Measurements from ENCODE around the gene OLFM2. TPM values are rescaled to one million over a fixed set of nuclear protein-coding genes. Genes with fewer than 3 reads are reported as not detected.

Gene OLFM2
- total RNA-seq, 1 donor from 2014 or later = 11.4 TPM

- no peaks in the 10 kb centered on the region for H3K27me3 ChIP-seq
- Mint-ChIP-seq H3K36me3 (peaks cover 2% of the 10 kb centered on the region), H3K27me3 (ENCODE audit: insufficient read depth, low read depth) (no peaks in the 10 kb centered on the region), H3K9me3 (no peaks in the 10 kb centered on the region), H3K27ac (no peak overlapping the region), H3K4me1 (no peaks in the 10 kb centered on the region), H3K4me3 (no peak overlapping the region)
- H2AFZ ChIP-seq (replicated peaks) = no peak overlapping the region
- no peak overlapping the region for H3K27ac ChIP-seq
- no peaks in the 10 kb centered on the region for H3F3A ChIP-seq (ENCODE audit: low read depth)
- no peaks in the 10 kb centered on the region for H3K36me3 ChIP-seq
- no peak overlapping the region for H3K9ac ChIP-seq
- no peaks in the 10 kb centered on the region for H3K79me2 ChIP-seq (ENCODE audit: low read depth)
- H3K4me2 ChIP-seq = no peak overlapping the region
- no peaks in the 10 kb centered on the region for H4K20me1 ChIP-seq (ENCODE audit: low read depth)
- TF ChIP-seq EZH2phosphoT487 (IDR thresholded peaks at IDR 0.05) = no peak
- TF ChIP-seq CTCF (IDR thresholded peaks at IDR 0.05) = no peak
- H3K4me1 ChIP-seq = no peaks in the 10 kb centered on the region
- H3K4me3 ChIP-seq = no peak overlapping the region
- no peak for DNase-seq (ENCODE audit: low spot score)
- no peaks in the 10 kb centered on the region for H3K9me3 ChIP-seq (ENCODE audit: low read depth)
These were observed 20.6 kb upstream of the OLFM2 start for GRCh38 chr19:9956956-9957355.

- Histone ChIP-seq H3K27ac (no peak overlapping the region), H3F3A (ENCODE audit: low read depth) (no peaks in the 10 kb centered on the region), H3K27me3 (no peaks in the 10 kb centered on the region), H3K9me3 (ENCODE audit: low read depth) (no peaks in the 10 kb centered on the region), H3K4me1 (no peaks in the 10 kb centered on the region), H3K4me2 (no peak overlapping the region), H4K20me1 (ENCODE audit: low read depth) (no peaks in the 10 kb centered on the region), H2AFZ (replicated peaks) (no peak overlapping the region), H3K4me3 (no peak overlapping the region), H3K79me2 (ENCODE audit: low read depth) (no peaks in the 10 kb centered on the region), H3K9ac (no peak overlapping the region), H3K36me3 (no peaks in the 10 kb centered on the region)
- peaks cover 2% of the 10 kb centered on the region for H3K27me3 Mint-ChIP-seq (ENCODE audit: insufficient read depth, low read depth)
- H3K9me3 Mint-ChIP-seq = no peaks in the 10 kb centered on the region
- no peaks in the 10 kb centered on the region for H3K36me3 Mint-ChIP-seq
- DNase-seq (ENCODE audit: low spot score) = no peak
- TF ChIP-seq EZH2 (IDR thresholded peaks at IDR 0.05) (no peak), EZH2phosphoT487 (IDR thresholded peaks at IDR 0.05) (no peak)
- no peak overlapping the region for H3K27ac Mint-ChIP-seq
- no peaks in the 10 kb centered on the region for H3K4me1 Mint-ChIP-seq
- H3K4me3 Mint-ChIP-seq = no peak overlapping the region
These were observed 17.7 kb upstream of the OLFM2 start for GRCh38 chr19:9953802-9954542.

- H3K27ac ChIP-seq = no peak overlapping the region
- H3K9me3 Mint-ChIP-seq = no peaks in the 10 kb centered on the region
- no peak overlapping the region for H3K4me2 ChIP-seq
These were observed 16.0 kb upstream of the OLFM2 start for GRCh38 chr19:9952276-9952675.

More at GRCh38 chr19:9952276-9952675, 16.0 kb upstream of the OLFM2 start:
- Histone ChIP-seq H3K79me2 (ENCODE audit: low read depth) (no peaks in the 10 kb centered on the region), H3K4me1 (no peaks in the 10 kb centered on the region), H3K9me3 (ENCODE audit: low read depth) (no peaks in the 10 kb centered on the region), H4K20me1 (ENCODE audit: low read depth) (no peaks in the 10 kb centered on the region), H3K27me3 (no peaks in the 10 kb centered on the region), H3K36me3 (no peaks in the 10 kb centered on the region), H3F3A (ENCODE audit: low read depth) (no peaks in the 10 kb centered on the region), H3K4me3 (no peak overlapping the region), H2AFZ (replicated peaks) (no peak overlapping the region), H3K9ac (no peak overlapping the region)
- Mint-ChIP-seq H3K36me3 (no peaks in the 10 kb centered on the region), H3K27me3 (ENCODE audit: insufficient read depth, low read depth) (peaks cover 2% of the 10 kb centered on the region), H3K27ac (no peak overlapping the region), H3K4me3 (no peak overlapping the region), H3K4me1 (peaks cover under 1% of the 10 kb centered on the region)
- no peak for DNase-seq (ENCODE audit: low spot score)
- no peak for TF ChIP-seq EZH2 (IDR thresholded peaks at IDR 0.05)
- TF ChIP-seq CTCF (IDR thresholded peaks at IDR 0.05) = no peak
- no peak for TF ChIP-seq EZH2phosphoT487 (IDR thresholded peaks at IDR 0.05)

Measured in neural progenitor cell (in vitro differentiated cells).